ENCODE measurements around the gene GALNT17.

GALNT17 gene

GRCh38 chr7:71466448-71467145 lies 334.7 kb downstream of the GALNT17 start:
- Mint-ChIP-seq H3K27me3 (peaks cover 2% of the 10 kb centered on the region), H3K4me1 (ENCODE audit: low read depth) (no peaks in the 10 kb centered on the region), H3K36me3 (no peaks in the 10 kb centered on the region), H3K9me3 (ENCODE audit: low read depth) (peaks cover 3% of the 10 kb centered on the region), H3K27ac (no peak overlapping the region), H3K4me3 (no peak overlapping the region)

- Mint-ChIP-seq H3K9me3 (ENCODE audit: low read depth) (peaks cover 3% of the 10 kb centered on the region), H3K27me3 (peaks cover 2% of the 10 kb centered on the region), H3K36me3 (no peaks in the 10 kb centered on the region), H3K27ac (no peak overlapping the region), H3K4me1 (ENCODE audit: low read depth) (no peaks in the 10 kb centered on the region), H3K4me3 (no peak overlapping the region)
These were observed 338.4 kb downstream of the GALNT17 start for GRCh38 chr7:71470326-71470725.

DNA sequence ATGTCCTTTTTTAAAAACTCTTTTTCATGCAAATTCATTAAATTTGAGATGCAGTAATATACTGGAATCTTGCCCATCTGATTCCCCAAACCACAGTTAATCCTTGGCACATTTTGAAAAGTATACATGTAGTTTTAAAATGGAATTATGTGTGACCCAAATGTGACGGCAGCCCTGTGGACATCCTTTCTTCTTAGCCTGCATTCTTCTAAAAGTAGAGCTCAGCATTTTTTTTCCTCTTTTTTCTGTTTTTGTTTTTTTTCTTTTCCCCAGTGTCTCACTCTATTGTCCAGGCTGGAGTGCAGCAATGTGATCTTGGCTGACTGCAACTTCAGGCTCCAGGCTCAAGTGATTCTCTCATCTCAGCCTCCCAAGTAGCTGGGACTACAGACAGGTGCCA lies 338.9 kb downstream of the GALNT17 start:
- Mint-ChIP-seq H3K27ac (no peak overlapping the region), H3K4me1 (ENCODE audit: low read depth) (no peaks in the 10 kb centered on the region), H3K36me3 (no peaks in the 10 kb centered on the region), H3K27me3 (peaks cover 2% of the 10 kb centered on the region), H3K9me3 (ENCODE audit: low read depth) (peaks cover 3% of the 10 kb centered on the region), H3K4me3 (no peak overlapping the region)

- peaks cover 3% of the 10 kb centered on the region for H3K9me3 Mint-ChIP-seq (ENCODE audit: low read depth)
- H3K36me3 Mint-ChIP-seq, result no peaks in the 10 kb centered on the region
- peaks cover 2% of the 10 kb centered on the region for H3K27me3 Mint-ChIP-seq
- H3K4me3 Mint-ChIP-seq, result no peak overlapping the region
- H3K4me1 Mint-ChIP-seq (ENCODE audit: low read depth), result no peaks in the 10 kb centered on the region
- H3K27ac Mint-ChIP-seq, result no peak overlapping the region
These were observed 341.0 kb downstream of the GALNT17 start for GRCh38 chr7:71472962-71473361.

GRCh38 chr7:71473366-71473967 lies 341.5 kb downstream of the GALNT17 start:
- Mint-ChIP-seq H3K36me3 (no peaks in the 10 kb centered on the region), H3K4me3 (no peak overlapping the region), H3K27ac (no peak overlapping the region), H3K9me3 (ENCODE audit: low read depth) (peaks cover 3% of the 10 kb centered on the region), H3K4me1 (ENCODE audit: low read depth) (no peaks in the 10 kb centered on the region), H3K27me3 (peaks cover 2% of the 10 kb centered on the region)

GRCh38 chr7:71477441-71477840 lies 345.5 kb downstream of the GALNT17 start:
- H3K4me3 Mint-ChIP-seq, result no peak overlapping the region

GRCh38 chr7:71479231-71479630 lies 347.3 kb downstream of the GALNT17 start:
- no peaks in the 10 kb centered on the region for H3K27me3 Mint-ChIP-seq
- no peak overlapping the region for H3K27ac Mint-ChIP-seq
- H3K4me1 Mint-ChIP-seq (ENCODE audit: low read depth), result no peaks in the 10 kb centered on the region
- H3K9me3 Mint-ChIP-seq (ENCODE audit: low read depth), result no peaks in the 10 kb centered on the region
- H3K4me3 Mint-ChIP-seq, result no peak overlapping the region
- no peaks in the 10 kb centered on the region for H3K36me3 Mint-ChIP-seq

More at GRCh38 chr7:71477441-71477840, 345.5 kb downstream of the GALNT17 start:
- Mint-ChIP-seq H3K9me3 (ENCODE audit: low read depth) (no peaks in the 10 kb centered on the region), H3K36me3 (no peaks in the 10 kb centered on the region), H3K27me3 (no peaks in the 10 kb centered on the region), H3K27ac (no peak overlapping the region), H3K4me1 (ENCODE audit: low read depth) (no peaks in the 10 kb centered on the region)

DNA sequence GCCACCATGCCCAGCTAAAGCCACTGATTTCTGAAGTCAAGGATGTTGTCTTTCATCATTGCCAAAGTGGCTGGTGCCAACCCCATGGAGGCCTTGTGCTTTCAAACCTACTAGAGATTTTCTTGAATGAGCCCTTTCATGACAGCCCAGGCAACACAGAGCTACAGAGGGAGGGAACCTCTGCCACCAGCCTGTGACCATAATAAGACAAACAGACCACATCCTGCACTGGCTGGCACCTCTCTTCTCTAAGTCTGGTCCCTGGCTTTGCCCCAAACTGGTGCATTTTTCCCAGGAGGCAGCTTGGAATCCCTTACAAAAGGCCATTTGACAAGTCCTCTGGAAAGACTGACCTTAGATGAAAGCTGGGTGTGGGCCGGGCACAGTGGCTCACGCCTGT lies 348.8 kb downstream of the GALNT17 start:
- Mint-ChIP-seq H3K4me3 (no peak overlapping the region), H3K36me3 (no peaks in the 10 kb centered on the region), H3K9me3 (ENCODE audit: low read depth) (no peaks in the 10 kb centered on the region), H3K27me3 (no peaks in the 10 kb centered on the region), H3K4me1 (ENCODE audit: low read depth) (no peaks in the 10 kb centered on the region), H3K27ac (no peak overlapping the region)

GRCh38 chr7:71482284-71482683 lies 350.3 kb downstream of the GALNT17 start:
- no peak overlapping the region for H3K4me3 Mint-ChIP-seq
- no peaks in the 10 kb centered on the region for H3K36me3 Mint-ChIP-seq
- H3K27me3 Mint-ChIP-seq, result no peaks in the 10 kb centered on the region
- H3K27ac Mint-ChIP-seq, result no peak overlapping the region
- H3K4me1 Mint-ChIP-seq (ENCODE audit: low read depth), result no peaks in the 10 kb centered on the region
- H3K9me3 Mint-ChIP-seq (ENCODE audit: low read depth), result no peaks in the 10 kb centered on the region

- no peaks in the 10 kb centered on the region for H3K27me3 Mint-ChIP-seq
- H3K27ac Mint-ChIP-seq, result no peak overlapping the region
- H3K36me3 Mint-ChIP-seq, result no peaks in the 10 kb centered on the region
- no peaks in the 10 kb centered on the region for H3K9me3 Mint-ChIP-seq (ENCODE audit: low read depth)
- H3K4me1 Mint-ChIP-seq (ENCODE audit: low read depth), result no peaks in the 10 kb centered on the region
- H3K4me3 Mint-ChIP-seq, result no peak overlapping the region
These were observed 352.4 kb downstream of the GALNT17 start for GRCh38 chr7:71484380-71484779.

- H3K4me1 Mint-ChIP-seq (ENCODE audit: low read depth), result no peaks in the 10 kb centered on the region
- H3K36me3 Mint-ChIP-seq, result no peaks in the 10 kb centered on the region
- no peak overlapping the region for H3K27ac Mint-ChIP-seq
- no peaks in the 10 kb centered on the region for H3K9me3 Mint-ChIP-seq (ENCODE audit: low read depth)
- no peaks in the 10 kb centered on the region for H3K27me3 Mint-ChIP-seq
- no peak overlapping the region for H3K4me3 Mint-ChIP-seq
These were observed 353.6 kb downstream of the GALNT17 start for GRCh38 chr7:71485586-71485985.

- Mint-ChIP-seq H3K9me3 (ENCODE audit: low read depth) (no peaks in the 10 kb centered on the region), H3K27ac (no peak overlapping the region), H3K4me1 (ENCODE audit: low read depth) (no peaks in the 10 kb centered on the region), H3K36me3 (no peaks in the 10 kb centered on the region), H3K4me3 (no peak overlapping the region), H3K27me3 (no peaks in the 10 kb centered on the region)
These were observed 354.5 kb downstream of the GALNT17 start for GRCh38 chr7:71486414-71486813.

DNA sequence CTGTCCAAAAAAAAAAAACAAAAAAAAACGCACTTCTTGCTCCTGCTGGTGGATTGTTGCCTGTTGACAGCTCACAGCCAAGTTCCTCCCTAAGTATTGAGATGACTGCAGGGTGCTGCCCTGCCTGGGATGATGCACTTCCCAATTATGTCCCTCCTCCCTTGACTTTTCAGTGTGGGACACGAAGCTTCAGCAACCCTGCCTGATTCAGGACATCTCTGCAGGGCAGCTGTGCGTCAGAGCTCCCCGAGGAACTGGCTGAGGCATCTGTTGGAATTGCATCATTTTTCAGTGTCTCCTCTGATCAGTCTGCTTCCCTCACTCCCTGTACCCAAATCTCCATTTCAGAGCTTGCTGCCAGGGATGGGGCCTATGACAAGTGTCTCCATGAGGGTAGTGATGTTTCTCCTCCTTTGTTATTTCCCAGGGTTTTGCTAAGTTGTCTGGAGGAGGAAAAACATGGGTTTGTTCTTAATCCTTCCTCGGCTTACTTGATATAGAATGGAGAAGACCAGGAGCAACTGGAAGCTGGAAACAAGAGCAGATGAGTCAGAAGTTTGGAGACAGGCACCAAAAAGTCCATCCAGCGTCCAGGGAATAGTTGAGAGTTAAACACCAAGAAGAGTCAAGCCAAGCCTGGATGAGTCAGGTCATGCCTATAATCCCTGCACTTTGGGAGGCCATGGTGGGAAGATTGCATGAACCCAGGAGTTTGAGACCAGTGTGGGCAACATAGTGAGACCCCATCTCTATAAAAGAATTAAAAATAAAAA lies 355.1 kb downstream of the GALNT17 start:
- H3K9me3 Mint-ChIP-seq (ENCODE audit: low read depth), result no peaks in the 10 kb centered on the region
- no peaks in the 10 kb centered on the region for H3K4me1 Mint-ChIP-seq (ENCODE audit: low read depth)
- no peaks in the 10 kb centered on the region for H3K27me3 Mint-ChIP-seq
- no peak overlapping the region for H3K4me3 Mint-ChIP-seq
- no peaks in the 10 kb centered on the region for H3K36me3 Mint-ChIP-seq
- H3K27ac Mint-ChIP-seq, result no peak overlapping the region

DNA sequence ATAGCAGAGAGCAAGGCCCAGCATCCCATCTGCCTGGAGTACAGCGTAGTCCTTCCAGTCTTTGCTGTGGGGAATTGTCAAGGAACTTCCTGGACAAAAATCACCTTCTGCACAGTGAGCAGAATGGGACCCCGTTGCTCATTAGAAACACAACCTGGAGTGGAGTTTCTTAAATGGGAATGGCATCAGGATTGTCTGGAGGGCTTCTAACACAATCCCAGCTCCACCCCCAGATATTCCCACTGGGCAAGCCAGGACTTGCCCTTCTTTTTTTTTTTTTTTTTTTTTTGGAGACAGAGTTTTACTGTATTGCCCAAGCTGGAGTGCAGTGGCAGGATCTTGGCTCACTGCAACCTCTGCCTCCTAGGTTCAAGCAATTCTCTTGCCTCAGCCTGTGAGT lies 356.4 kb downstream of the GALNT17 start:
- Mint-ChIP-seq H3K4me1 (ENCODE audit: low read depth) (no peaks in the 10 kb centered on the region), H3K27me3 (no peaks in the 10 kb centered on the region), H3K9me3 (ENCODE audit: low read depth) (no peaks in the 10 kb centered on the region), H3K36me3 (no peaks in the 10 kb centered on the region), H3K27ac (no peak overlapping the region), H3K4me3 (no peak overlapping the region)

DNA sequence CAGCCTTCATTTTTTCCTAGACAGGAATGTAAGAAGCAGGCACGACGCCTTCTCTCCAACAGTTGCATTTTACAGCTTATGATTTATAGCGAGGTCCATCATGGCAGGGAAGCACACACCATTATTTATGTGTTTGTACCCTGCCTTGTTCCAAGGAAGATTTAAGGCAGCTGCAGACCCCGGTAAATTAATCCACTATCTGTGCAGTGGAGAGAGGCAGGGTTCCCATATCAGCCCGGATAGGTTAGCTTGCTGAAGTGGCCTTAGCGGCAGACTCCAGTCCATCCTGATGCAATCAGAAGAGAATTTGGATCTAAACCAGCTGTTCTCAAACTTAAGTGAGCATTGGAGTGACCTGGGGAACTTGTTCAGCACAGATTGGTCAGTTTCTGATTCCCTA lies 359.4 kb downstream of the GALNT17 start:
- no peaks in the 10 kb centered on the region for H3K36me3 Mint-ChIP-seq
- no peaks in the 10 kb centered on the region for H3K27me3 Mint-ChIP-seq
- no peak overlapping the region for H3K27ac Mint-ChIP-seq
- H3K4me3 Mint-ChIP-seq, result no peak overlapping the region
- no peaks in the 10 kb centered on the region for H3K4me1 Mint-ChIP-seq (ENCODE audit: low read depth)
- no peaks in the 10 kb centered on the region for H3K9me3 Mint-ChIP-seq (ENCODE audit: low read depth)

Data from activated naive CD8-positive, alpha-beta T cell (primary cell).